Right renal cortex interstitium (tissue), 3 donors: ENCODE measurements around the gene HOXA13. TPM values are rescaled to one million over a fixed set of nuclear protein-coding genes. Genes with fewer than 3 reads are reported as not detected.

ENCODE experiments used
- DNase-seq, 3 donors: peaks; one replicate each; pipeline ENCODE4 v3.0.0-alpha.2; 2013; ENCODE audit warnings: low read depth in 3 of 3, low spot score in 2 of 3
- polyA plus RNA-seq, 3 donors: library from polyadenylated mRNA; unstranded; fragments of 120-200 nt; gene quantifications; one replicate each; pipeline ENCODE4 v1.2.1, GENCODE V29; 2013; ENCODE audit not compliant: insufficient read length in 3 of 3

The HOXA13 gene
- polyA plus RNA-seq, 3 donors, result 0.06 TPM; not detected in 1

DNA sequence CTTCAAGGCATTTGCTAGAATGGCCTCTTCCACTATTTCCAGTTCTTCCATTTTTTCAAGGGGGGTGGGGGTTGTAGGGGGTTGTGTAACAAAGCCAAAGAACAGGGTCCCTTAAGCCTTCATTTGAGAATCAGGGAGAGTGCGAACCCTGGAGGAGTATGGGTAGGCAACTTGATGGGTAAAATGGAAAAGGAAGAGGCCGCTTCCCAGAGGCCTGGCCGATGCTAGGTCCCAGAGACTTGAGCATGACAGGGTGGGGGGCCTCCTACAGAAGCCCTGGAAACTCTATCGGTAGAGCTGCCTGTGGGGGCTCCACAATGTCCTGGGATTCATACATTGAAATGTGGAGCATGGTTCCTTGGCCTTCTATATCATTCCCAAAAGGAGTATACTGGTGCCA is 9.1 kb upstream of the HOXA13 start:
- DNase-seq, result no peak

DNA sequence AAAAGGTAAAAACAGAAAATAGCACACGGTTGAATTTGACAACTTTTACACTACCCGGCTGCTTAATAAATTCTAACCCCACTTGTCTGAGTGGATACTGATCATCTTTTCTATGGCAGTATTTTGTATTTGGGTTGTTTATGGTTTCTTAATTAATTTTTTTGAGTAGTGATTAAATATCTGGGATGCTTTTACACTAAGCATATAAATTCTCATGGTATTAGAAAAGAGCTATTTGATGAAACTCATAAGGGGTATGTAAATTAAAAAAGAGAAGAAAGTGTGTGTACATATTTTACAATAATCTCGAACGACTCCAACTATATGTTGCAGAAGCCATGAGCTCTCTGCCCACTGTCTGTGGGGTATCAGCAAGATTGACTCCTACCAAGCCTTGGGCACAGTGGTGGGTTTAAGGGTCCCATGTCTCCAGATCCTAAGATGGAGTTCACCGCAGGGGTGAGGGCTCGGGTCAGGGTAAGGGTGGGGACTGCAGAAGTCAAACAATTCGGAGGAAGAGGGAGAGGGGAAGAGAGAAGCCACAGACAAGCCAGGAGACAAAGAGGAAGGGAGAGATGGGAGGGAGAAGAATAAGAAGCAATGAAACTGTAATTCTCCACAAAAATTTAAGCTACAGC is 7.6 kb upstream of the HOXA13 start:
- DNase-seq, result no peak

- DNase-seq, result no peak
Observed at GRCh38 chr7:27205325-27206280, 5.7 kb upstream of the HOXA13 start.

- no peak for DNase-seq
Observed at GRCh38 chr7:27204851-27205322, 5.0 kb upstream of the HOXA13 start.

- no peak for DNase-seq
Observed at GRCh38 chr7:27203964-27204594, 4.2 kb upstream of the HOXA13 start.

DNA sequence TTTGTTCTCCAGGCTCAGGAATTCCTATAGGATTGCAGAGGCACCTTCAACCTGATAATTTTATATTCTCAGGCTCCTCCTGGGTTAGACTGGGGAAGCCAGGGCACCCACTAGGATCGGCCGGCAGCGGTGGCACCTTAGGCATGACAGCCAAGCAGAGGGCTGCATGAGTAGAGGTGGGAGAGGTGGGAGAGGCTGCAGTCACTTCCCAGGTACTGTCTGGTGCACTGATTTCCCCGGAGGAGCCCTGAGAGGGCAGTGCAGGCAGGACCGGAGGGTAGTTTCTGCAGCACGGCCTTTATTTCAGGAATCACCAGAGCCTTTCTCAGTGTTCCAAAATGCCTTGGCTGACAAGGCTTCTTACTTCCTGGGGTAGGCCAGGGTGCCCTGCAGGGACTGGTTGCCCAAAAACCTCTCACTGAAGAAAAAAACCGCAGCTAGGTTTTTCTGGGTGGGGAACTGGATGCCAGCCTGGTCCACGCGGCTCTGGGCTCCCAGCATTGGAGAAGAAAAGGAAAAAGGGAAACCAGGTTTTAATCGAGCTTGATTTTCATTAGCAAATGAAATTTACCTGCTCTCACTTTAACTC is 3.6 kb upstream of the HOXA13 start:
- DNase-seq, result no peak

- DNase-seq, result no peak
Observed at GRCh38 chr7:27202862-27203134, 2.9 kb upstream of the HOXA13 start.

DNA sequence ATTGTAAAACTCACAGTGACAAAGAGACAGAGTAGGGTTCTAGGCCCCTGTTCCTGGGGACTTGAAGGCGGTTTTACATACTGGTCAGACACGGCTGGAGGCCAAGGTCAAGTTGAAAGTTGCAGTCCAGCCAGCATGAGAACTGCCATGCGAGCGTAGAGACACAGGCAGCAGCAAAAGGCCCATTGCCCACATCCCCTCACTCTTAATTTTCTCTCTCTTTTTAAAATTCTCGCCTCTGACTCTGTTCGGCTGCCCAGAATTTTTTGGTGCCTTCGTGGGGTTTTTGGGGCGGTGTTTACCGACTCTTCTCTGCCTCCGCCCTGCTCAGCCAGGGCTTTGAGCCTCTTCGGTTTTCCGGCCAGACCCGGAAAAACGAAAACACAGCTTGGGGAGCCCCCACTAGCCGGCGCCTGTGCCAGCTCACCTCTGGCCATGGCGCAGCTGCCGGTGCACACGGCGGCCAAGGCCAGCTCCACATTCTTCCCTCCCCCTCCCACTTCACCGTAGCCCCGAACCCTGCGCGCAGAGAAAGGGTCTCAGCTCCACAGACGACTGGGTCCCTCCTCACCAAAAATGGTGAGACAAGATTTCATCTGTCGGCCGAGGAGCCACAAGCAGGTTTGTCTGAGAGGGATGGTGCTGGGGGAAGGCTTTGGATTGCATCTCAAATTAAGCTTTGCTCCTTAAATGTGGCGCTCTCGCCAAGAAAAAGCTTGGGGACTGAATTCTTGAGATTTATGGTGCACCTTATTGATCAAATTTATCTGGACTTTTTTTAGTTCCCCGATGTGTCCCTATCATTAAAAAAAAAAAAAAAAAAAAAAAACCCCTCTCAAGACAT is 2.3 kb upstream of the HOXA13 start:
- DNase-seq, result no peak

DNA sequence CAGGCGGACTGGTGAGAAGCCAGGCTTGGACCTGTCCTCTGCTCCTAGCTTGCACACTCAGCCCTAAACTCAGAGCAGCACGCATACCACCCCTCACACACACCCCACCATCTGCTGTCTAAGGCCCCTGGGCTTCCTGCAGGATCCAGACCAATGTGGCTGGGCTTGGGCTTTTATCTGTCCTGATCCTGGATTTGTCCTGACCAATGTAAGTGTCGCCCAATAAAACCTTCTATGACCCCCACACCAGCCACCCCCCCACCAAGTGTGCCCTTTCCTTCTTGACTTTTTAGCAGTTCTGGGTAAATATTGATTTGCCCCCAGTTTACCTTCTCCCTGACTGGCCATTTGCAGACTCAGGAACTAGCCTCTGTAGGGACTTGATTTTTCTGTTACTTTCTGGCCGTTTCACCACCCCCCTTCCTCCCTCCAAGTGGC is 1.7 kb upstream of the HOXA13 start:
- no peak for DNase-seq

GRCh38 chr7:27200761-27201579 is 1.1 kb upstream of the HOXA13 start:
- no peak for DNase-seq

DNA sequence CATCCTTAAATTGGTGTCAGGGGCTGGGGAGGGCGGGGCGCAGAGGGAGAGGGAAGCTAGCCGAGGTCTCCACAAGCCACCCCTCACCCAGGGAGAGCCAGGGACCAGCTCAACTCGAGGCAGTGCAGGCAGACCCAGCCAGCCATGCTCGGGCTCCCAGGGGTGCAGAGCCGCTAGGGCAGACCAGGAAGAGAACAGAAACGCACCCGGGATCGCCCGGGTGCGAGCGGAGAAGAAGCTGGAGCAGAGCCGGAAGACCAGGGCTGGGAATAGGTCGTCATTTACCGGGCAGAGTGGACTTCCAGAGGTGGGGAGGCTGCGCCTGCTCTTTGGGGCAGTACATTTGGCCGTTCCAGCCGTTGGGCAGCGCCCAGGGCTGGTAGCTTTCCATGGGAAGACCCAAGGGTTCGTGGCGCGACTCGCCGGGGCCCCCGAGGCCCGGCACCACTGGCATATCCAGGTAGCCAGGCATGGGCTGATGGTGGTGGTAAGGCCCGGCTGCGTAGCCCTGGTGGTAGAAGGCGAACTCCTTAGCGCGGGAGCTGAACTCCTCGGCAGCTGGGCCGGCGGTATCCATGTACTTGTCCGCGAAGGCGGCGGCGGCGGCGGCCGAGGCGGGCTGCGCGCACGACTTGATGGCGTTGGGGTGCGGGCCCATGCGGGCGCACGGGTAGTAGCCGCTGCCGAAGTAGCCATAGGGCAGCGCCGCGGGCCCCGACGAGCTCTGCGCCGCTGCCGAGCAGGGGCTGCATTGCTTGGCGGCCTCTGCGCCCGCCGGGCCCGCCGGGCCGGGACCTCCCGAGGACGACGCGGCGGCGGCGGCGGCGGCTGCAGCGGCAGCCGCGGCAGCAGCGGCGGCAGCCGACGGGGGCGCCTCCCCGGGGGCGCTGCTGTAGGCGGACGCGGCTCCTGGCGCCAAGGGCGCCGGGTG is 755 bp downstream of the HOXA13 start:
- no peak for DNase-seq

DNA sequence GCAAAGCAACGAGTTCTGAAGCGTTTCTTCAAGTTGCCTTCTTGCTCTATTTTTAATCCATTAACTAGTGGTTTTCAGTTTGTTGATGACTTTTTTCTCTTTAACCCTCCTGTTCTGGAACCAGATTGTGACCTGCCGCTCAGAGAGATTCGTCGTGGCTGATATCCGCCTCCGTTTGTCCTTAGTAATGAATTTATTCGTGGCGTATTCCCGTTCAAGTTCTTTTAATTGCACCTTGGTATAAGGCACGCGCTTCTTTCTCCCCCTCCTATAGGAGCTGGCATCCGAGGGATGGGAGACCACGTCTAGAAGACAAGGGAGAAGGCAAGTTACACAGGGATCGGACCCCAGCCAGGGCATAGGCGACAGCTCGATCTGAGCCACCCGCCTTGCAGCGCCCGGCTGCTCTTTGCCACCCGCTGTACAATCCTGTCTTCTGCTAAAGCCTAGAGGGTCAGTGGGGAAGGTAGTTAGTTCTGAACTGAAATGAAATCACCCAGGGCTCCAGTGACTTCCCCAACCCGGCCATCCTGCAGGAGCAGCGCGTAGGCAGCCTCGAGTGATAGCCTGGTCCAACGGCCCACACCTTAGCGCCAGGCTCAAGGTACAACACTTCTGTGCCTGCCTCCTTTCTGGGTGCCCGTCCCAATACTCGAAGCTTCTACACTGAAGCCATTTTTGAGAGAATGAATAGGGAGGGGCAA is 1.6 kb downstream of the HOXA13 start:
- DNase-seq, result no peak

- DNase-seq, result no peak
Observed at GRCh38 chr7:27197137-27198042, 2.5 kb downstream of the HOXA13 start.

DNA sequence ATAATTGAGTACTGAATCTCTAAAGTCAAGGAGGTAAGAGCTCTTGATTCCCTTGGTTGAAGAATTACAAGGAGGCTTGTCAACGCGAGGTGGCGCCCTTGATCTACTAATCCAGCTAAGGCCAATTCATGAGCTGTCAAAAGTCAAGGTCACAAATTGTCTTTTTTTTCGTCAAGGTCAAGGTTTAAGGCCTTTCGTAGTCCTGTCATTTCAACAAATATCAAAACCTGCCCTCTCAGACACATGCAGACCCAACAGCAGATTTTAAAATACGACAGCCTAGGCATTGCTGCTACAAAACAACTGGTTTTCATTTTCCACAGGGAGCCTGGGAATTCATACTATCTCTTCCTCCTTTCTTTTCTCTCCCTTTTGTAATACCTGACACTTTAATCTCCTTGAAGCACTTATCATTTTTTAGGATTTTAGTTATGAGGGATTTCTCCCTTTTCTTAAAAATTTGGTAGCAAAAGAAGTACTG is 3.6 kb downstream of the HOXA13 start:
- DNase-seq, result no peak

GRCh38 chr7:27194686-27195379 is 5.1 kb downstream of the HOXA13 start:
- DNase-seq, result no peak

GRCh38 chr7:27194002-27194352 is 5.9 kb downstream of the HOXA13 start:
- DNase-seq, result no peak
